HG03025 (cell line): Measurements from ENCODE around the gene ZNF497.
"Not testable (repeated sequence)": the region's sequence is repeated elsewhere in the genome, so short reads cannot be mapped to it uniquely, and the experiment has no call there.

Source experiments
- ATAC-seq: cut with Tn5 transposase; IDR thresholded peaks from one replicate; pipeline ENCODE4 v1.9.1; 2021; ENCODE audit warnings: mild to moderate bottlenecking, moderate library complexity; ENCODE audit not compliant: unreplicated experiment, low FRiP score

Gene ZNF497

GRCh38 chr19:58319241-58319640 is 43.3 kb downstream of the ZNF497 start:
- ATAC-seq = no peak

GRCh38 chr19:58318297-58318696 is 44.3 kb downstream of the ZNF497 start:
- no peak for ATAC-seq

DNA sequence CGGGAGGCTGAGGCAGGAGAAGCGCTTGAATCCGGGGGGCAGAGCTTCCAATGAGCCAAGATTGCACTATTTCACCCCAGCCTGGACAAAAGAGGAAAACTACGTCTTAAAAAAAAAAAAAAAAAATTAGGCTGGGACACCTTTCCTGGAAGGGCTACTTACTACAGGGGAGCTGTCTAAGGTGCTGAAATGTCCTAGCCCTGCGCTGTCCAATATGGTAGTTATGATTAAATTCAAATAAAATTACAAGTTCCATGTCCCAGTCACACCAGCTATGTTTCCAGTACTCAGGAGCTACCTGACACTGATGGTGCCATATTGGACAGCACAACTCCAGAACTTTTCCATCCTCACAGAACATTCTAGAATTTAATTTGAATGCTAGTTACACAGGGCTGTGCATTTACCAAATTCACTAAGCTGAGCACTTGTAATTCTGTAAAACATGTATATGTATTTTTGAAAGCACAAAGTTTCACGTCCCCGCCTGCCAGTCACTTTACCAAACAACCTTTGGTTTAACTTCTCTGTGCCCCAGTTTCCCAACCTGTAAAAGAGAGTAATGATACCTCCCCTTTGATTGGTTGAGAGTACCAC is 45.0 kb downstream of the ZNF497 start:
- ATAC-seq = no peak

- ATAC-seq = no peak
These were observed 47.0 kb downstream of the ZNF497 start for GRCh38 chr19:58315580-58315979.

GRCh38 chr19:58311345-58311865 is 51.1 kb downstream of the ZNF497 start:
- ATAC-seq = no peak

DNA sequence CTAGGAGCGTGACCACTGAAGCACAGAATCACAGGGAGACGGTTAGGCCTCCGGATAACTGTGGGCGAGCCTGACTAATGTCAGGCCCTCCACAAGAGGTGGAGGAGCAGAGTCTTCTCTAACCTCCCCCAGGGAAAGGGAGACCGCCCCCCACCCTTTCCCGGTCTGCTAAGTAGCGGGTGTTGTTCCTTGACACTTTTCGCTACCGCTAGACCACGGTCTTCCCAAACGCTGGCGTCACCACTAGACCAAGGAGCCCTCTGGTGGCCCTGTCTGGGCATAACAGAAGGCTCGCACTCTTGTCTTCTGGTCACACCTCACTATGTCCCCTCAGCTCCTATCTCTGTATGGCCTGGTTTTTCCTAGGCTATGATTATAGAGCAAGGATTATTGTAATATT is 51.9 kb downstream of the ZNF497 start:
- not testable (repeated sequence) for ATAC-seq

DNA sequence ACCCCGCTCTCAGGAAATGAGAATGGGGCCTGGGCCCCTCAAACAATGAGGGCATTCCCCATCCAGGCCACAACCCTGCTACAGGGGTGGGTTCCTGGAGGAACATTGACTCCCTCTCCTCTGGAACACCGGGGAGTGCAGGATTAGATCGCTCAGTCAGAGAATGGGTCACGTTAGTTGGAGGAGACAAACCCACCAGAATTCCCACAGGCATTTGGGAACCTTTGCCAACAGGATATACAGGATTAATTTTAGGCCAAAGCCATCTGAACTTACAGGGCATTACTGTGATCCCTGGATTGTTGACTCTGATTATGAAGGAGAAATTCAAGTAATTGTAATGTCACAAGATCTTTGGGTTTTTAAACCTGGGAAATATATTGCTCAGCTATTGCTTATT is 54.8 kb downstream of the ZNF497 start:
- ATAC-seq = no peak

DNA sequence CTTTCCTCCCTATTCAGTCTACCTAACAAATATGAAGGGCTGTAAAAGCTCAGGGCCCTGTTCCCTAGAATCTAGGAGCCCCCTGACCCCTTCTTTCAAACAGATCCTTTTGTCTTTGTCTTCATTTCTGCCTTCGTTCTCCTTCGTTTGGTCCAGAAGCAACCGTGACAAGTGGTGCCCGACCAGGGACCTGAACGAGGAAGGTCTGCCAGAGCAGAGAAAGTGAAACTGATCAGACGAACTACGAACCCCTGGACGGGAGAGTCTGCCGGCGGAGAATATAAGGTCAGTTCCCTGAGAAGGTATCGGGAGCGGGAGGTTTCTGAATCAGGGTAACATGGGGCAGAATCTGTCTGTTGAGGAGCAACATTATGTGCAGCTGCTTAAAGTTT is 56.6 kb downstream of the ZNF497 start:
- no peak for ATAC-seq

DNA sequence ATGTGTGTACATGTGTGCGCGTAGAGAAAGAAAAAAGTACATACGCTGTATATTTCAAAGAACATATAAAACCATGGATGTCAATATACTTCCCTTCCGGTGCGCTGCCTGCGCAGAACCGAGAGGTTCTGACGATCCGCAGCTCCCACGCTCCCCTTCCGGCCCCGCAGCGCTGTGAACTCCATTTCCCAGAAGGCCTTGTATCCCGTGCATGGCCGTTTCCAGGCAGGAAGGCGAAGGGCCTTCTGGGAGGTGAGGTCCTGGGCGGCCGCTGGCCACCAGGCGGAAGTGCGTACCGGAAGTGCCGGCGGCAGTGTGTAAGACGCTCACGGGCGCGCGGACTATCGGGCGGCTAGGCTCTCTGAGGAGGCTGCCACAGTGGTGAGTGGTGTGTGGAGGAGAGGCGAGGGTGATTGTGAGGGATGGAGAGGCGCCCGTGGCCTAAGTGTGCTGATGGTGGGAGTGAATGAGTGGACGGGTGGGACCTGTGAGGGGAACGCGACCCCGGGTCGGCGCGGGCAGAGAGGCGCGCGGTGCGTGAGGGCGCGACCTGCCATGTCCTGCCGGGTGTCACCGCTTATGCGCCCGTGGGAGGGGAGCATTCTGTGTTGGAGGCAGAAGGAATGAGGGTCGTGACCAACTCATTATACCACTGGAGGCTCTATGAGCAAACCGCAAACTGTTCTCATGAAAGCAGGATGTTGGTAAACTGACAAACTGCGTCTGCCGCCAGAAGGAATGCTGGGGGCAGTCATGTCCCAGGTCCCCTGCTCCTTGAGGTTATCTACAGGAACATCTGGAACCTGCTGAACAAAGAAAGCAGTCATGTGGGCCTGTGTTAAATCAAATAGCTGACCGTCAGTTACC is 57.3 kb downstream of the ZNF497 start, which contains the start of gene ERVK3-1:
Gene ERVK3-1 (plus strand): TSS at position 313 of the 867 bp plus-strand sequence. CDS start 6,792 bp downstream, outside the sequence.
- peak; percentile 91 for ATAC-seq

DNA sequence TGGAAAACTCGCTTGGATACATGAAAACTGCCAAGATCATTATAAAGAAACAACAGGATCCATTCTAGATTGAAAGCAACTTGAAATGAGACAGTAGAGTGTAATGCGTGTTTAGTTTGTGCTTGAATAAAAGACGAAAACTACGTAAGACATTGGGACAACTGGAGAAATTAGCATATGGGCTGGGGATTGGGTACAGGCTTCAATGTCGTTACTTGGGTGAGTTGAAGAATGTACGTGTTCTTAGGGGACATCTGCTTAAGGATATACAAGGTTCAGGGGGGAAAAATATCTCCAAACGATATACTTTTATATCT is 57.8 kb downstream of the ZNF497 start:
- ATAC-seq = no peak
